ENCODE measurements around the gene DECR2. TPM values are rescaled to one million over a fixed set of nuclear protein-coding genes. Genes with fewer than 3 reads are reported as not detected.

Gene DECR2
- total and polyA plus RNA-seq, 8 donors, result 5.8 to 149 (median 21.7) TPM

DNA sequence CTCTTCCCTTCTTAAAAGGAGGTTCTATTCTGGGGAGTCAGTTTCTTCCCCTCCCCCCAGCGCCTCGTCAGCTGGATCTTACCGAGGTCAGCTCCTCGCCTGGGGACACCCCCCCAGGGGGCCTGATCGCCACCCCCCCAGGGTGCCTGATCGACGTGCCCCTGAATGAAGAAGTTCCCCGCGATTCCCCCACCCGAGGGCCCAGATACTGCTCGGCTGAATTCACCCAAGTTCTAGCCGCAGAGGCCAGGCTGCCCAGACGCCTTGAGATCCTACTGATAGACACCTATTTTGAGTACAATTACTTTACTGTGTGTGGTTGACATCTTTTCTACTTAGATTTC lies 25.2 kb downstream of the DECR2 start:
- Histone ChIP-seq H3K4me1 (peaks cover 21 to 59% (median 49%) of the 10 kb centered on the region in 4 donors), H3K36me3 (no peaks in the 10 kb centered on the region), H3K27ac (peak overlapping the region in 3 of 5 donors; percentile 8 to 98 (median 13)), H3K4me3 (peak overlapping the region; percentile 54 to 83 (median 69)), H3K9me3 (no peaks in the 10 kb centered on the region), H3K27me3 (no peaks in the 10 kb centered on the region)
- TF ChIP-seq POLR2AphosphoS5 (IDR thresholded peaks at IDR 0.05) (no peak), EP300 (IDR thresholded peaks at IDR 0.05) (no peak), POLR2A (IDR thresholded peaks at IDR 0.05) (no peak)
- TF ChIP-seq, protein P1, sequence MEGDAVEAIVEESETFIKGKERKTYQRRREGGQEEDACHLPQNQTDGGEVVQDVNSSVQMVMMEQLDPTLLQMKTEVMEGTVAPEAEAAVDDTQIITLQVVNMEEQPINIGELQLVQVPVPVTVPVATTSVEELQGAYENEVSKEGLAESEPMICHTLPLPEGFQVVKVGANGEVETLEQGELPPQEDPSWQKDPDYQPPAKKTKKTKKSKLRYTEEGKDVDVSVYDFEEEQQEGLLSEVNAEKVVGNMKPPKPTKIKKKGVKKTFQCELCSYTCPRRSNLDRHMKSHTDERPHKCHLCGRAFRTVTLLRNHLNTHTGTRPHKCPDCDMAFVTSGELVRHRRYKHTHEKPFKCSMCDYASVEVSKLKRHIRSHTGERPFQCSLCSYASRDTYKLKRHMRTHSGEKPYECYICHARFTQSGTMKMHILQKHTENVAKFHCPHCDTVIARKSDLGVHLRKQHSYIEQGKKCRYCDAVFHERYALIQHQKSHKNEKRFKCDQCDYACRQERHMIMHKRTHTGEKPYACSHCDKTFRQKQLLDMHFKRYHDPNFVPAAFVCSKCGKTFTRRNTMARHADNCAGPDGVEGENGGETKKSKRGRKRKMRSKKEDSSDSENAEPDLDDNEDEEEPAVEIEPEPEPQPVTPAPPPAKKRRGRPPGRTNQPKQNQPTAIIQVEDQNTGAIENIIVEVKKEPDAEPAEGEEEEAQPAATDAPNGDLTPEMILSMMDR (IDR thresholded peaks at IDR 0.05), result no peak
- DNase-seq, result no peak
- 5 to 12% (median 9%) methylated on average over 13 of the region's 13 CpGs for WGBS, 5 donors
- intact Hi-C loops (cut with DNase I; ENCODE audit: low total_unique reads), result no loop called here

DNA sequence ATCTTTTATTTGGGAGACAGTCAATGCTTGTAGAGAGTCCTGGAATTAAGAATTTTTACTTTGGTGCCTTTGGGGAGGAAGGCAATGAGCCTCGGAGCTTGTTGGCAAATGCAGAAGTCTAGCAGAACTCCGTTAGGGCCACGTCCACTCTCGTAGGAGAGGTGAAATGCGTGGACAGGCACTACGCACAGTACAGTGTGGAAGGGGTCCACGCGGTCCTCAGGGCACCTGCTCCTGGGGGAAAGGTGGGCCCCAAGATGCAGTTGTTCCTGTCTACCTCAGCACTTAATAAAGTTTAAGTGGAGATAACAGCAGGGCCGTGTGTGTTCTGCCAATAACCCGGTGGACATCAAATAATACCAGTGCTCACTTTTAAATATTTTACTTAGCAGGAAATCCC lies 25.6 kb downstream of the DECR2 start:
- no peaks in the 10 kb centered on the region for H3K27me3 ChIP-seq
- no peak for DNase-seq
- no peak for TF ChIP-seq EP300 (IDR thresholded peaks at IDR 0.05)
- TF ChIP-seq POLR2AphosphoS5 (IDR thresholded peaks at IDR 0.05), result no peak
- H3K27ac ChIP-seq, result peak overlapping the region in 1 of 5 donors; percentile 98
- peaks cover 21 to 59% (median 49%) of the 10 kb centered on the region in 4 donors for H3K4me1 ChIP-seq
- H3K36me3 ChIP-seq, result no peaks in the 10 kb centered on the region
- intact Hi-C loops (cut with DNase I; ENCODE audit: low total_unique reads), result no loop called here
- H3K4me3 ChIP-seq, result peak overlapping the region; percentile 54 to 83 (median 69)
- H3K9me3 ChIP-seq, result no peaks in the 10 kb centered on the region
- WGBS, 5 donors, result 25 to 48% (median 38%) methylated on average over 10 of the region's 10 CpGs

DNA sequence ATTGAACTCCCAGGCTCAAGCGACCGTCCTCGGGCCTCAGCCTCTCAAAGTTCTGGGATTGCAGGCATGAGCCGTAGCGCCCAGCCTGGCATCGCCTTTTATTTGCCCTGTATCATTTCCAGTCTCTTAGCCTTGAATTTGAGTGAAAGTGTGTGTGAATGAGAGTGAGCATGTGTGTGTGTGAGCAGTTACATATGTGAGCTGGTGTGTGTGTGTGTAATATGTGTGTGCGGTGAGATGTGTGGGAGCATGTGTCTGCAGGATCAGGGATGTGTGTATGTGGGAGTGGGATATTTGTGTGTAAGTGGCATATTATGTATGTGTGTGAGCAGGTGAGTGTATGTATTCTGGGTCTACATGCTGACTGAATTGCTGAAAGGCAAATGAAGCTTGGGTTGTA lies 29.2 kb downstream of the DECR2 start:
- no peak for DNase-seq

DNA sequence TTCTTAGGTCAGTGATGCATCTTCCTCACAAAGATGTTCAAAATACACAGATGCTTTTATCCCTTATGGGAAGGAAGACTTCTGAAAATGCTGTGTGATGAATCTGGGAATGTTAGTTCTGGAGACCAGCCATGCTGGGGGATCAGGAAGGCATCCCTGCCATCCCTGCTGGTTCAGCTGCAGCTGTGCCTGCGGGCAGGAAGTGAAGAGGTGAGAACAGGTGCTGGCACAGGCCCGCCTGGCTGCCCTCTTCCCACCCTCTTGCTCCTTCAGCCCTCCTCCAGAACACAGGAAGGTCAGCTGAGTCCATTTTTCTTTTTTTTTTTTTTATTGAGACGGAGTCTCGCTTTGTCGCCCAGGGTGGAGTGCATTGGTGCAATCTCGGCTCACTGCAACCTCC lies 38.9 kb downstream of the DECR2 start:
- Histone ChIP-seq H3K9me3 (no peaks in the 10 kb centered on the region), H3K27ac (no peak overlapping the region), H3K4me1 (peaks cover 0 to 6% (median 0%) of the 10 kb centered on the region in 4 donors), H3K4me3 (no peak overlapping the region), H3K36me3 (no peaks in the 10 kb centered on the region), H3K27me3 (no peaks in the 10 kb centered on the region)
- 86 to 96% (median 92%) methylated on average over 6 of the region's 6 CpGs for WGBS, 5 donors
- intact Hi-C loops (cut with DNase I; ENCODE audit: low total_unique reads), result no loop called here
- no peak for TF ChIP-seq POLR2AphosphoS5 (IDR thresholded peaks at IDR 0.05)
- TF ChIP-seq, protein P1 (IDR thresholded peaks at IDR 0.05), result no peak
- no peak for TF ChIP-seq EP300 (IDR thresholded peaks at IDR 0.05)
- no peak for DNase-seq

More for the DNA sequence above, 29.2 kb downstream of the DECR2 start:
- peaks cover 13 to 42% (median 30%) of the 10 kb centered on the region in 4 donors for H3K4me1 ChIP-seq
- TF ChIP-seq, protein P1 (IDR thresholded peaks at IDR 0.05), result no peak
- TF ChIP-seq EP300 (IDR thresholded peaks at IDR 0.05) (no peak), POLR2A (IDR thresholded peaks at IDR 0.05) (no peak), POLR2AphosphoS5 (IDR thresholded peaks at IDR 0.05) (no peak)
- no peak overlapping the region for H3K4me3 ChIP-seq
- H3K9me3 ChIP-seq, result no peaks in the 10 kb centered on the region
- H3K36me3 ChIP-seq, result peaks cover 0 to 13% (median 7%) of the 10 kb centered on the region in 4 donors
- no peak overlapping the region for H3K27ac ChIP-seq
- intact Hi-C loops (cut with DNase I; ENCODE audit: low total_unique reads), result no loop called here
- WGBS, 5 donors, result 91 to 98% (median 94%) methylated on average over 7 of the region's 7 CpGs
- H3K27me3 ChIP-seq, result no peaks in the 10 kb centered on the region

DNA sequence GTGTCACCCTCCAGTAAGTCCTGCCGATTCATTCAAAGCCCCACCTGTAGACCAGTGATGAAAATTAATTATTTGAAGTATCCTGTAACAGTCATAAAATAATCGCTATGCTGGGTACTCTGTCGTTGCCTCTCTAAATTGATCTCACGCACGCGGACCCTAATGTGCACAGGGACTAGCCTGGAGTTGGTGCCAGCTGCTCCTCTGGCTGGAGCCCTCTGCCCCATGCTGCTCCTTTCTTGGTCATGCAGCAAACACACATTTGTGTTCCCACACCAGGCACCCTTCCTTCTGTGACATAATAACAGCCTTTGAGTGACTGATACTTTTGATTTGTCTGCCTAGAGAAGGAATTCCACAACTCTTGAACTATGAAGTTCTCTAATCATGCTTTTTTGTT lies 39.8 kb downstream of the DECR2 start:
- H3K9me3 ChIP-seq, result no peaks in the 10 kb centered on the region
- intact Hi-C loops (cut with DNase I; ENCODE audit: low total_unique reads), result no loop called here
- TF ChIP-seq POLR2AphosphoS5 (IDR thresholded peaks at IDR 0.05), result no peak
- TF ChIP-seq, protein P1 (IDR thresholded peaks at IDR 0.05), result no peak
- no peak for TF ChIP-seq EP300 (IDR thresholded peaks at IDR 0.05)
- TF ChIP-seq POLR2A (IDR thresholded peaks at IDR 0.05), result no peak
- peaks cover 0 to 6% (median 0%) of the 10 kb centered on the region in 4 donors for H3K4me1 ChIP-seq
- H3K27ac ChIP-seq, result no peak overlapping the region
- 92 to 99% (median 96%) methylated on average over 6 of the region's 6 CpGs for WGBS, 5 donors
- no peaks in the 10 kb centered on the region for H3K27me3 ChIP-seq
- DNase-seq, result no peak
- H3K36me3 ChIP-seq, result no peaks in the 10 kb centered on the region
- no peak overlapping the region for H3K4me3 ChIP-seq

Data from stomach (tissue), 9 donors.